DMS 273 treated with DMSO at 0.1 percent for 48 hours (cell line): ENCODE measurements around the gene PTCRA.
"Not testable (repeated sequence)": the region's sequence is repeated elsewhere in the genome, so short reads cannot be mapped to it uniquely, and the experiment has no call there.

Experiments used
- DNase-seq: peaks from one replicate; lab custom pipeline; 2025; lab: John Stamatoyannopoulos, UW

Gene PTCRA

DNA sequence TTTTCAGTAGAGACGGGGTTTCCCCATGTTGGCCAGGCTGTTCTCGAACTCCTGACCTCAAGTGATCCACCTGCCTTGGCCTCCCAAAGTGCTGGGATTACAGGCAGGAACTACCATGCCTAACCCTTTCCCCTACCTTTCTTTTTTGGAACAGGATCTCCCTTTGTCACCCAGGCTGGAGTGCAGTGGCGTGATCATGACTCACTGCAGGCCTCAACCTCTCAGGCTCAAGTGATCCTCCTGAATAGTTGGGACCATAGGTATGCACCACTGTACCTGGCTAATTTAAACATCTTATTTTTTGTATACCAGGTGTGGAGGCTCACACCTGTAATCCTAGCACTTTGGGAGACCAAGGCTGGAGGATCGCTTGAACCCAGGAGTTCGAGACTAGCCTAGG, 25.5 kb downstream of the PTCRA start:
- DNase-seq = not testable (repeated sequence)

DNA sequence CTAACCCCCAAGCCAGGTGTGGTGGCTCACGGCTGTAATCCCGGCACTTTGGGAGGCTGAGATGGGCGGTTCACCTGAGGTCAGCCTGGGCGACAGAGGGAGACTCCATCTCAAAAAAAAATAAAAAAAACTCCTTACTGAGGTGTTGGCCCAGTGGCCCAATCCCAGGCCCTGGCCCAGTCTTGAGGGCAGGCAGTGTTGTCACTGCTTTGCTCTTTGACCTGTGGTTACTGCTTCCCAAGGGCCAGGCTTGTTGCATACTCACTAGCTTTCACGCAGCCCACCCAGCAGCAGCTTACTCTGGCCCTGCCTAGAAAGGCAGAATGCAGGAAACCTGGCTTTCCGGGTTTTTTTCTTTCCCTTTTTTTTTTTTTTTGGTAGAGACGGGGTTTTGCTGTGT, 26.6 kb downstream of the PTCRA start:
- no peak for DNase-seq

- no peak for DNase-seq
Measured at GRCh38 chr6:42947950-42948349, 32.1 kb downstream of the PTCRA start.

DNA sequence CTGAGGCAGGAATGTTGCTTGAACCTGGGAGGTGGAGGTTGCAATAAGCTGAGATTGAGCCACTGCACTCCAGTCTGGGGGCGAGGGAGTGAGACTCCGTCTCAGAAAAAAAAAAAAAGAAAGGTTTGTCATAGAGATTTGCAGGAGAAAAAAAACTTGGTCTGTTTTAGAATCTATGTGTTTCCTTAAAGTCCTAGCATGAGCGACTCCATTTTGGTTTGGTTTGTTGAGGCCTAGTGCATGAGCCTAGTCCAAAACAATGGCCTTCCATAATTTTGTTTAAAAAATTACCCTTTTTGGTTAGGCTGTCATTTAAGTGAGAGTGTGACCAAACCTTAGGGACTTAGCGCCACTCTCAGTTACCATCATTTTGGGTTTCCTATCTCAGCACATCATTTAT, 36.5 kb downstream of the PTCRA start:
- no peak for DNase-seq

DNA sequence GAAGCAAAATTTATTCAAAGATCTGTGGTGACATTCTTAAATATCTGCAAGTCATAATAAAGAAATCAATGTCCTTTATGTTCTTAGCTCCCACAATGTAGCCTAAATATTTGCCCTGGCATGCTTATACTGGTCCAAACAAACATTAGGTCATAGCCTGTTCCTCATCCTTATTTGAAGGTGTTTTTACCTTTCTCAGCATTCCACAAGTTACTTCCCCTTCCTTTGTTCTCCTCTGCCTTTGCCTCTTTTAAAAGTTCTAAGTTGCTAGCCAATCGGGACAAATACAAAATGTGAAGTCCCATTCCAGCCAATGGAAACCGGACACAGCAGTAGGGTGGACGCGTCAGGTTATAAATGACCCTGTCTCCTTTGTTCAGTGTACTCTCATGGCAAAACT, 38.6 kb downstream of the PTCRA start:
- DNase-seq = not testable (repeated sequence)

- DNase-seq = no peak
Measured at GRCh38 chr6:42958125-42958524, 42.3 kb downstream of the PTCRA start.

DNA sequence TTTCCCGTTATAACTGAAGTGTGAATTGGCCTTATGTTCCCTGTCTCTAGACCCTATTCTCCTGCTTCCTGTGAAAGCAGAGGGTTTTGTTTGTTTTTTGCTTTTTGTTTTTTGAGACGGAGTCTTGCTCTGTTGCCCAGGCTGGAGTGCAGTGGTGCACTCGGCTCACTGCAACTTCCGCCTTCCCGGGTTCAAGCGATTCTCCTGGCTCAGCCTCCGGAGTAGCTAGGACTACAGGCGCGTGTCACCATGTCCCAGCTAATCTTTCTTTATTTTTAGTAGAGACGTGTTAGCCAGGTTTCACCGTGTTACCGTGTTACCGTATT, 44.0 kb downstream of the PTCRA start:
- no peak for DNase-seq

GRCh38 chr6:42960243-42961019, 44.6 kb downstream of the PTCRA start, which contains the start of gene GNMT:
Gene GNMT (plus strand): TSS chr6:42960754. CDS start chr6:42960768, 14 bp downstream.
- peak; percentile 25 for DNase-seq

DNA sequence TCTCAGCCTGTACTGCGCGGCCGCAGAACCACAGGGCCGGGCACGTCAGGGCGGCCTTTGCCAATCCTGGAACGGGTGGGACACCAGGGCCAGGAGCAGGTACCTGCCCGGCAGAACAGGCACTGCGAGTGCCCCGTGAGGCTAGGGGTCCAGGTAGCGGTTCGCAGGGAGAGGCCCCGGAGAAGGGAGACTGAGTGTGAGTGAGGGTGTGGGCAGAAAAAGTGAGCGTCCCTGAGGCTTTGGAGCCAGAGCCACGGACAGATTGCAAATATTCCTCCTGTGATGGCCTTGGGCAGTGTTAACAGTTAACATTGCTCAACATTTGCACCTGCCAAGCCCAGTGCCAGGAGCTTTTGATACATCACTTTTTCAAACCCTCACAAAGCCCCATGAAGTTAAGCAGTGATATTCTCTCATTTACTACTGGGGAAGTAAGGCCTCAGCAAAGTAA, 45.2 kb downstream of the PTCRA start:
- DNase-seq = no peak

- no peak for DNase-seq
Measured at GRCh38 chr6:42962096-42962495, 46.2 kb downstream of the PTCRA start.

DNA sequence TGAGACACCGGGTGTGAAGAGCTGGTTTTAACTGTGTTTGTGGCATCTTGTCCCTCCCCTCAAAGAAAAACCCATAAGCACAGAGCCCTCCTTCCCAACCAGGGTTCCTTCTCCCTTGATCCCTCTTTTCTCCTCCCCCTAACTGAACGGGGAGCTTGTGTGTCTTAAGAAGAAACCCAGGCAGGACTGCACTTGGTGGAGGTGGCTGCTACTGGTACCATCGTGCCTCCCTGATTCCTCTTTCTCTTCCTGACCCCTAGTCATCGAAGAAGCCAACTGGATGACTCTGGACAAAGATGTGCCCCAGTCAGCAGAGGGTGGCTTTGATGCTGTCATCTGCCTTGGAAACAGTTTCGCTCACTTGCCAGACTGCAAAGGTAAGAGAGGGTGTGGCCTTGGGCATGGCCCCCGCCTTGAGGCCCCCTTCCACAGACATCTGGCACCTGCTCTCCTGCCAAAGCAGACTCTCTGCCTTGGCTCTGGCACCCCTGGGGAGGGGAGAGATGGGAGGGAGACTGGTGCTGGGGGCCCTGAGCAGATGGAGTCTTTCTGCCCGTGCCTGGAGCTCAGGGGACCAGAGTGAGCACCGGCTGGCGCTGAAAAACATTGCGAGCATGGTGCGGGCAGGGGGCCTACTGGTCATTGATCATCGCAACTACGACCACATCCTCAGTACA, 46.8 kb downstream of the PTCRA start:
- peak; percentile 91 for DNase-seq

- no peak for DNase-seq
Measured at GRCh38 chr6:42963179-42963854, 47.5 kb downstream of the PTCRA start.

DNA sequence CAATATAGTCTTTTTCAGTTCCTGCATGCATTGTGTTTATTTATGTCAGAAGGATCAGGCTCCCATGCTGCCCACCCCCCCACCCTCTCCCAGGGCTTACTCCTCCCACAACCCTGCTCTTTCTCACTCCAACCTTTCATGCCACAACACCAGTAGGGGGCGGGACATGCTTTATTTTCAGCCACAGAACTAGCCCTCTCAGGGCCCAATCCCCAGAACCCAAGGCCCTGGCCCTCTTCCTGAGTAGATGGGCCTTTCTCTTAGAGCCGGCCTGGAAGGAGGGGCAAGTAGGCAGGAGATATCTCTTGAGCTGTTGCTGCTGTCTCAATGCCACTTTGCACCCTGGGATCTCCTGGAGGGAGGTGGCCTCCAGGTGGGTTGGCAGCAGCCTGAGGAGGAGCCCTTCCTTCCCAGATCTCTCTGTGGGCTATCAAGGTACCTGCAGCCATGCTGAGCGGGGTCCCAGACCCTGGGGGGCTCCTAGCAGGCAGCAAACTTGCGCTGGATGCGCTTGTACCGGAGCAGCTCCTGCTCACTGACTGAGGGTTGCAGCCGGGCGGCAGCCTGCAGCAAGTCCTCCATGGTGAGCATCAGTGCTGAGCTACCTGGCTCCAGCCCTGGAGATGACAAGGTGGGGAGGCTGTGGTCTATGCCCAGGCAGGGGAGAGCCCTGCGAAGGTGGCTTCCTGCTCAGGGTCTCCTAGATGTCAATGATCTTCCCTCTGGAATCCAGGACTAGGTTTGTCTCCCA, 48.2 kb downstream of the PTCRA start:
- peak; percentile 67 for DNase-seq

GRCh38 chr6:42966571-42966970, 50.7 kb downstream of the PTCRA start:
- DNase-seq = no peak

- no peak for DNase-seq
Measured at GRCh38 chr6:42967228-42967627, 51.4 kb downstream of the PTCRA start.

DNA sequence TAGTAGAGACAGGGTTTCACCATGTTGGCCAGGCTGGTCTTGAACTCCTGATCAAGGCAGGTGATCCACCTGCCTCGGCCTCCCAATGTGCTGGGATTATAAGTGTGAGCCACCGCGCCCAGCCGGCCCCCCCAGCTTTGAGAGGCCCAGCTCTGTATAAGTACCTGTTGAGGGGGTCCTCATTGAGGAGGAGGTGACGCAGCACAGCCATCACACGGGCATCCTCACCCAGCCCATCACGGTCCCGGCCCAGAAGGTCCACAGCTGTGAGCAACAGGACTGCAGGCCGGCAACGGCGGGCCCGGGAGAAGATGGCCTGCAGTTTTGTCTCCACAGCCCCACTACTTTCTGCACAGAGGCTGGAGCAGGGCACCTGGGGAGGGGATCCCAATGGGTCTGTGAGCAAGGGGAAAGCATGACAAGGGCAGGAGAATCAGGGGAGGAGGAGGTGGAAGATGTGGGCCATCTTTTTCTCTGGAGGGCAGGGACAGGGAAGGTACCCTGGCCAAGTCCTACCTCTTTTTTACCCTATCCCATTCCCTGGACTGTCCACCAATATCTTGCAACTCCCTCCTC, 52.4 kb downstream of the PTCRA start:
- DNase-seq = no peak

DNA sequence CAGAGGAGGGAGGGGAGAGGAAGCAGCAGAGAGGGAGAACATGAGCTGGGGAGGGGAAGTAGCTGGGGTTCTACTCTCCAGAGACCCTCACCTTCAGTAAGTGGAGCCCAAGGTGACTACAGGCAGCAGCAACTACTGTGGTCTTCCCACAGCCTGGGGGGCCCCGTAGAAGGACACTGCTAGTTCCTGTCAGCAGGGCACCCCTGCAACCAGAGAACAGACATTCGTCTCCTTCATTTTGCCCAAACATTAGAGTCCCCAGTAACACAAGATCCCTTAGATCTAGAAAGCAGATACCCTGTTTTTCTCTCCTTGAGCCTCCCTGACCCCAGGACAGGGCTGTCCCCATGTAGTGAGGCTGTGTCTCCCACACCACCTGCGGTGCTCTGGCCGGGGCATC, 52.9 kb downstream of the PTCRA start:
- DNase-seq = no peak

DNA sequence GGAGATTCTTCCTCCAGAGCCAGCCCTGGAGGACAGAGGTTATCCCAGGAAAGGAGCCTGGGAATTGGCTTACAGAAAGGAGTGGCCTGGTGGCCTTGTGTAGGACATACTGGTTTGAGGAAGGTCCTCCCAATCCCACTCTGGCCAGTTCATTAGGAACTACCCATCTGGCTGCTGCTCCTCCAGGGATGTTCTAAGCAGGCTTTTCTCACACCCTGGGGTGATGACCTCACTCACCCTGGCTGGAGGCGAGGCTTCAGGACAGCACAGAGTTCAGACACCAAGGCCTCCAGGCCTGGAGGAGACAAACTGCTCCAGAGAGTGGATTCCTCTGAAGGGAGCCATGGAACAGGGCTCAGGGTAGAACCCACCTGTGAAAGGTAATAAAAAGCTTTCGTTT, 53.6 kb downstream of the PTCRA start:
- DNase-seq = no peak

DNA sequence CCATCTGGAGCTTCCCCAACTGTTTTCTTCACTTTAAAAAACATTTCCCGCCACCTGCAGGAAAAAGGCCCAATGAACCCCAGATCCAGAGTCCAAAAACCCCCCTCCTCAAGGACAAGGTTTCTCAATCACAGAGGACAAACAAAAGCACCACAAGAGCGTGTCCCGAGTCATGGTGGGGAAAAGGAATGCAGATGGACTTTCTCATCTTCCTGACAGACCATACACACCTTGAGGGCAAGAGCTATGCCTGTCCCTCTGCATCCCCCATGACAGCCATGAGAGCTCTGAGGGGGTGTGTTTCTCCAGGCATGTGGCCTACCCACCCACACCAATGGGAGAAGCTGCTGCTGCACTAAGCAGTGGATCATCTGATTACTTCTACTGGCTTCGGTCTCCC, 54.1 kb downstream of the PTCRA start:
- DNase-seq = no peak

DNA sequence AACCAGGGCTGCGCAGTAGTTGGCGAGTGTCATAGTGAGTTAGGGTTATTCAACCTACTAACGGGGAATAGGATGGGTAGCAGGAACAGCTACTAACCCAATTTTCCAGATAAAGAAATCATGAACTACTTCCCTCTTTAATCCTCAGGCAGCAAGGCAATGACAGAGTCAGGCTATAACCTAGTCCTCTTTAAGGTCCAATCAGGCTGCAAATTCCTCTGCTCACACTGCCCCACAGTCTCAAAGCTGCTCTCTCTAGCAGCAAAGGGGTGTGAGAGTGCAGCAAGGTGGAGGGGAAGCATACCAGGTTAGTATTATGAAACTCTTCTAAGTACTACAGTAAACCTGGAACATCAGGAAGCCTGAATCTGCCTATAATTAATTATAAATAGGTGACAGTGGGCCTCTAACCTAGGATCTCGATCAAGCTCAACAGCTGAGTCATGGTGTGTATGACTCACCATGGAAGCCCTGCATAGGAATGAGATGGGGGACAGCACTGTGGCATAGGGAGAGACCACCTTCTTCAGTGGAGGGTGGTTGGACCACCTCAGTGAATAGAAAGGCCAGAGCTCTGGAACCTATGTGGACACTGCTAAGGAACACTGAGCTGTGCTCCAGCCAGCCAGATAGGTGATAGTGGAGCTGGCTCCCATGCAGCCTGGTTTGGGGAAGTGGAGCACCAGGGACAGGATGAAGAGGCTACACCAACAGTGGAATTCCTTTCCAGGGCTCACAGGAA, 55.2 kb downstream of the PTCRA start:
- no peak for DNase-seq

- DNase-seq = no peak
Measured at GRCh38 chr6:42971746-42972327, 56.0 kb downstream of the PTCRA start.
